ENCODE measurements around the gene ZNF446. TPM values are rescaled to one million over a fixed set of nuclear protein-coding genes. Genes with fewer than 3 reads are reported as not detected.

The ZNF446 gene
- 10 to 100 TPM in 1 of 2 donors, 1 to 10 TPM in 1; 7.9 to 10.0 TPM for total RNA-seq

GRCh38 chr19:58475714-58476497, at the start of gene ZNF446:
Gene ZNF446, plus strand, starts transcription at chr19:58476352. Its CDS starts 867 bp downstream, at chr19:58477219.
- peak within 1 kb of the TSS; percentile 87 to 92 for H3K27ac ChIP-seq
- peaks cover 0 to 25% of the 10 kb centered on the region in 2 donors for H3K4me1 ChIP-seq
- DNase-seq (ENCODE audit: low spot score) = peak; percentile 98
- TF ChIP-seq CTCF (IDR thresholded peaks at IDR 0.05) = no peak
- H3K9me3 ChIP-seq = no peaks in the 10 kb centered on the region
- peak within 1 kb of the TSS; percentile 51 to 73 for H3K4me3 ChIP-seq
- H3K36me3 ChIP-seq = peaks cover 20% of the 10 kb centered on the region
- H3K27me3 ChIP-seq = no peaks in the 10 kb centered on the region

GRCh38 chr19:58428617-58429016, 47.5 kb upstream of the ZNF446 start:
- Histone ChIP-seq H3K27me3 (no peaks in the 10 kb centered on the region), H3K27ac (no peak overlapping the region), H3K9me3 (peaks cover 29 to 53% of the 10 kb centered on the region in 2 donors), H3K4me1 (no peaks in the 10 kb centered on the region), H3K36me3 (peaks cover 20% of the 10 kb centered on the region), H3K4me3 (no peak overlapping the region)
- DNase-seq (ENCODE audit: low spot score) = no peak
- no peak for TF ChIP-seq CTCF (IDR thresholded peaks at IDR 0.05)

- Histone ChIP-seq H3K27ac (no peak overlapping the region), H3K4me1 (no peaks in the 10 kb centered on the region), H3K9me3 (peaks cover 41 to 64% of the 10 kb centered on the region in 2 donors), H3K4me3 (no peak overlapping the region), H3K27me3 (no peaks in the 10 kb centered on the region), H3K36me3 (peaks cover 31% of the 10 kb centered on the region)
- no peak for DNase-seq (ENCODE audit: low spot score)
- no peak for TF ChIP-seq CTCF (IDR thresholded peaks at IDR 0.05)
Measured at GRCh38 chr19:58429745-58430144, 46.4 kb upstream of the ZNF446 start.

- no peaks in the 10 kb centered on the region for H3K27me3 ChIP-seq
- H3K9me3 ChIP-seq = peaks cover 47 to 92% of the 10 kb centered on the region in 2 donors
- H3K4me3 ChIP-seq = no peak overlapping the region
- DNase-seq (ENCODE audit: low spot score) = no peak
- H3K27ac ChIP-seq = no peak overlapping the region
- H3K36me3 ChIP-seq = peaks cover 57% of the 10 kb centered on the region
- peaks cover 0 to 5% of the 10 kb centered on the region in 2 donors for H3K4me1 ChIP-seq
- TF ChIP-seq CTCF (IDR thresholded peaks at IDR 0.05) = no peak
Measured at GRCh38 chr19:58434217-58434616, 41.9 kb upstream of the ZNF446 start.

GRCh38 chr19:58439576-58440554, 36.3 kb upstream of the ZNF446 start, which contains the start of gene ZNF132:
Gene ZNF132, minus strand, starts transcription at chr19:58440153. Its CDS starts 332 bp downstream, at chr19:58439821.
- TF ChIP-seq CTCF (IDR thresholded peaks at IDR 0.05) = no peak
- Histone ChIP-seq H3K4me3 (peak within 1 kb of the TSS; percentile 72 to 79), H3K4me1 (peaks cover 0 to 20% of the 10 kb centered on the region in 2 donors), H3K27me3 (no peaks in the 10 kb centered on the region), H3K36me3 (peaks cover 25% of the 10 kb centered on the region), H3K9me3 (peaks cover 5 to 39% of the 10 kb centered on the region in 2 donors), H3K27ac (peak within 1 kb of the TSS; percentile 75 to 88)
- DNase-seq (ENCODE audit: low spot score) = peak; percentile 100

Data from right atrium auricular region (tissue), 2 donors.